Measurements from ENCODE around the gene SEZ6L2.
"Not testable (repeated sequence)": the region's sequence is repeated elsewhere in the genome, so short reads cannot be mapped to it uniquely, and the experiment has no call there.

Gene SEZ6L2

DNA sequence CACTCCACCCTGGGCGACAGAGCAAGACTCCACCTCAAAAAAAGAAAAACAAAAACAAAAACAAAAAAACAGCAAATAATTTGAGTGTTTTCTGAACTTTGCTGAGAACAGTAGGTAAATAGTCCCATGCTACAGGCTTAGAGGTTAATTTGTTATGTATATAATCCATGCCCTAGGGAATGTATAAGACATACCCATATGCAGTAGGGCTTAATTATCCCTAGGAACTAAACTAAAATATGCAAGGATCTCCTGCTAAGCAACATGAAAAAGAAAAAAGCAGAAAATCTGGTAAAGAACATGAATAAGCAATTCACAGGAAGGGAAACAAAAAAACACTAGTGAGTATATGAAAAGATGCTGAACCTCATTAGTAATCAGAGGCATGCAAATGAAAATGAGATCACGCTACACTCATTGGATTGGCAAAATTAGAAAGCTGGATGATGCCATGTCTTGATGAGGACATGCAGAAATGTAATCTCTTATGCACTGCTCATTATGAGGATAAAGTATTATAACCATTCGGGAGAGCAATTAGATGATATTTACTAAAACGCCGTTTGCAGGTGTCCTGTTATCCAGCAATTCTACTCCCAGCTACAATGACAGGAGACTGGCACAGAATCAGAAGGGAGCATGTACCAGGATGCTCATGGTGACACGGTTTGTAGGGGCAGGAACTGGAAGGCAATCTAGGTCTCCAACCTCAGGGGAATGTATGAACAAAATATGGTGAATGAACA lies 21.1 kb upstream of the SEZ6L2 start:
- H3K9me3 ChIP-seq (ENCODE audit: low read length) = peaks cover 2% of the 10 kb centered on the region
- H2AFZ ChIP-seq (ENCODE audit: low read depth, low read length) = no peak overlapping the region
- peaks cover 5% of the 10 kb centered on the region for H3K4me1 ChIP-seq (ENCODE audit: insufficient read depth, low read length)
- H3K36me3 ChIP-seq (ENCODE audit: insufficient read depth, low read length) = peaks cover 25% of the 10 kb centered on the region
- no peak overlapping the region for H3K4me3 ChIP-seq (ENCODE audit: low read length)
- no peaks in the 10 kb centered on the region for H3K27me3 ChIP-seq (ENCODE audit: insufficient read depth, low read length)

DNA sequence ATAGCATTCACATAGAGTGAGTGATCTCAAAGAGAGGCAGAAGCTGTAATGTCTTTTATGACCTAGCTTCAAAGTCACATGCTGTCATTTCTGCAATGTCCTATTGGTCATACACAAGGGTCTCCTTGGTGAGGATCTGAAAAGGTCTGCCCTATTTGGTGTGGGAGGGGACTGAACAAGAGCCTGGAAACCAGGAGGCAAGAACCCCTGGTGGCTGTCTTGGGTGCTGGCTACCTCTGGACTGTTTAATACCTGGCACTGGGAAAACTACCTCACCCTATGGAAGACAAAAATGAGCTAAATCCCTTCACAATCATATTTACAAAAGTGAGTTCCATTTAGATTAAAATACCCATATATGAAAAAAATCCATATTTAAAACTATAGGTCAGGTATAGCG lies 17.6 kb upstream of the SEZ6L2 start:
- Histone ChIP-seq H3K36me3 (ENCODE audit: insufficient read depth, low read length) (peaks cover 27% of the 10 kb centered on the region), H3K4me1 (ENCODE audit: insufficient read depth, low read length) (no peaks in the 10 kb centered on the region), H3K4me3 (ENCODE audit: low read length) (no peak overlapping the region), H3K27me3 (ENCODE audit: insufficient read depth, low read length) (no peaks in the 10 kb centered on the region), H2AFZ (ENCODE audit: low read depth, low read length) (no peak overlapping the region), H3K9me3 (ENCODE audit: low read length) (peaks cover 2% of the 10 kb centered on the region)

DNA sequence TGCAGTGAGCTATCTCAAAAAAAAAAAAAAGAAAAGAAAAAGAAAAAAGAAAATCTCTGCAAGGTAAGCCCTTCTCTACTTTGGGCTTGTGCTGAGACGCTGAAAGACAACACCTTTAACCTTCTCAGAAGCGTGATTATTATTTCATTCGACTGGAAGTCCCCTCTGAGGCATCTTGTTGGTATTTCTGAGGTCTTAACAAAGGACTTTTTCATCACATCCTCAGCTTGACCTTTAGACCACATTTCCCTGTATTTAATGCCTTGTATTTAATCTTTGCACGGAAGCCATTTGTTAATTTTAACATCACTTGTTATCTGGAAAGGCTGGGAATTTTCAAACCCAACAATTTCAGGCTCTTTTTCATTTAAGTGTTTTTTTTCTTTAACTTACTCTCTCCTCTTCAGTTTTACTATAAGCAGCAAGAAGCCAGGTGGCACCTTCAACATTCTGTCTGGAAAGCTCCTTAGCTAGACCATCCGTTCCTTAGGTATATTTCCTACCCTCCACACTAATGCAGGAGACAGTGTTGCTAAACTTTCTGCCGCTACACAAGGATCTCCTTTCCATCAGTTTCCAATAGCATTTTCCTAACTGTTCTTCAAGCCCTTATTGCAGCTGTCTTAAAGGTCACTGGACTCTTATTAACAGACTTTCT lies 16.4 kb upstream of the SEZ6L2 start:
- H3K27me3 ChIP-seq (ENCODE audit: insufficient read depth, low read length) = no peaks in the 10 kb centered on the region
- H3K4me3 ChIP-seq (ENCODE audit: low read length) = no peak overlapping the region
- H3K4me1 ChIP-seq (ENCODE audit: insufficient read depth, low read length) = no peaks in the 10 kb centered on the region
- peaks cover 23% of the 10 kb centered on the region for H3K36me3 ChIP-seq (ENCODE audit: insufficient read depth, low read length)
- H2AFZ ChIP-seq (ENCODE audit: low read depth, low read length) = no peak overlapping the region
- peaks cover 2% of the 10 kb centered on the region for H3K9me3 ChIP-seq (ENCODE audit: low read length)

DNA sequence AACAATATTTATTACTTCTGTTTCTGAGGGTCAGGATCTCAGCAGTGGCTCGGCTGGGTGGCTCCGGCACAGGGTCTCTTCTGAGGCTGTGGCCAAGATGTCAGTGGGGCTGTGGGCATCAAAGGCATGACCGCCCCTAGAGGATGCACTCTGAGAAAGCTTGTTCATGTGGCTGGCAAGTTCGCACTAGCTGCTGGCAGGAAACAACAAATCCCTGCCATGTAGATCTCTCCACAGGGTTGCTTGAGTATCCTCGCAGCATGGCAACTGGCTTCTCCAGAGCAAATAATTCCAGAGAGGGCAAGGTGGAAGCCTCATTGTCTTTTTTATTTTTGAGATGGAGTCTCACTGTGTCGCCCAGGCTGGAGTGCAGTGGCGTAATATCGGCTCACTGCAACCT lies 14.2 kb upstream of the SEZ6L2 start:
- peaks cover 12% of the 10 kb centered on the region for H3K36me3 ChIP-seq (ENCODE audit: insufficient read depth, low read length)
- H3K9me3 ChIP-seq (ENCODE audit: low read length) = peaks cover 2% of the 10 kb centered on the region
- no peaks in the 10 kb centered on the region for H3K27me3 ChIP-seq (ENCODE audit: insufficient read depth, low read length)
- no peak overlapping the region for H2AFZ ChIP-seq (ENCODE audit: low read depth, low read length)
- no peak overlapping the region for H3K4me3 ChIP-seq (ENCODE audit: low read length)
- no peaks in the 10 kb centered on the region for H3K4me1 ChIP-seq (ENCODE audit: insufficient read depth, low read length)

DNA sequence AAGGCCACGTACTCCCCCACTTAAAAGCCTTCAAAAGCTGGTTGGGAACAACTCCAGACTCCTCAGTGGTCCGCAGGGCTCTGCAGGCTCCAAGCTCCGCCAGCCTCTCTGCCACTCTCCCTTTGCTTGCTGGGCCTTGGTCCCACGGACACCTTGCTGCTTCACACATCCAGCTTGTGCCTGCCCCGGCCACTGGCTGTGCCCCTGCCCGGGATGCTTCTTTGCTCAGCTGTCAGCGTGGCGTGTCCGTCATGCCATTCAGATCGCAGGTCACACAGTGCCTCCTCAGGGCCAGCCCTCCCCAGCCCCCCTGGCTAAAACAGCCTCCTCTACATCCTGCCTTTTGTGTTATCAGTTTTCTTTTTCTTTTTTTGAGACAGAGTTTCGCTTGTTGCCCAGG lies 12.7 kb upstream of the SEZ6L2 start:
- no peak overlapping the region for H2AFZ ChIP-seq (ENCODE audit: low read depth, low read length)
- H3K4me3 ChIP-seq (ENCODE audit: low read length) = no peak overlapping the region
- H3K36me3 ChIP-seq (ENCODE audit: insufficient read depth, low read length) = peaks cover 8% of the 10 kb centered on the region

DNA sequence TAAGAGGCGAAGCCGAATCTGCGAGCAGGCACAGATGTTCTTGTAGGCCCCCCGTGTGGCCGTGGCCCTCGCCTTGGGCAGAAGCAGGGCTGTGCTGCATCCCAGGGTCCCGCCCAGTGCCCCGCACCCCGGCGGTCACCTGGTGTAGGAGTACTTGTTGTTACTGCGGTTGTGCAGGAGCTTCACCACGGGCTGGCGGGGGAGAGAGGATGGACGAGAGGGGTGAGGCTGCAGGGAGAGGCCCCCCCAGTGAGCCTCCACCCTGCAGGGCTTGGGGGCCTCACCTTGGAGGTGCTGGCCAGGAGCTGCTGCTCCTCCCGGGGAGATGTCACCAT lies 12.3 kb upstream of the SEZ6L2 start:
- Histone ChIP-seq H3K4me3 (ENCODE audit: low read length) (no peak overlapping the region), H3K27me3 (ENCODE audit: insufficient read depth, low read length) (no peaks in the 10 kb centered on the region), H2AFZ (ENCODE audit: low read depth, low read length) (no peak overlapping the region), H3K9me3 (ENCODE audit: low read length) (no peaks in the 10 kb centered on the region), H3K4me1 (ENCODE audit: insufficient read depth, low read length) (no peaks in the 10 kb centered on the region), H3K36me3 (ENCODE audit: insufficient read depth, low read length) (peaks cover 6% of the 10 kb centered on the region)

More for the DNA sequence above, 12.7 kb upstream of the SEZ6L2 start:
- Histone ChIP-seq H3K9me3 (ENCODE audit: low read length) (peaks cover 2% of the 10 kb centered on the region), H3K4me1 (ENCODE audit: insufficient read depth, low read length) (no peaks in the 10 kb centered on the region), H3K27me3 (ENCODE audit: insufficient read depth, low read length) (no peaks in the 10 kb centered on the region)

DNA sequence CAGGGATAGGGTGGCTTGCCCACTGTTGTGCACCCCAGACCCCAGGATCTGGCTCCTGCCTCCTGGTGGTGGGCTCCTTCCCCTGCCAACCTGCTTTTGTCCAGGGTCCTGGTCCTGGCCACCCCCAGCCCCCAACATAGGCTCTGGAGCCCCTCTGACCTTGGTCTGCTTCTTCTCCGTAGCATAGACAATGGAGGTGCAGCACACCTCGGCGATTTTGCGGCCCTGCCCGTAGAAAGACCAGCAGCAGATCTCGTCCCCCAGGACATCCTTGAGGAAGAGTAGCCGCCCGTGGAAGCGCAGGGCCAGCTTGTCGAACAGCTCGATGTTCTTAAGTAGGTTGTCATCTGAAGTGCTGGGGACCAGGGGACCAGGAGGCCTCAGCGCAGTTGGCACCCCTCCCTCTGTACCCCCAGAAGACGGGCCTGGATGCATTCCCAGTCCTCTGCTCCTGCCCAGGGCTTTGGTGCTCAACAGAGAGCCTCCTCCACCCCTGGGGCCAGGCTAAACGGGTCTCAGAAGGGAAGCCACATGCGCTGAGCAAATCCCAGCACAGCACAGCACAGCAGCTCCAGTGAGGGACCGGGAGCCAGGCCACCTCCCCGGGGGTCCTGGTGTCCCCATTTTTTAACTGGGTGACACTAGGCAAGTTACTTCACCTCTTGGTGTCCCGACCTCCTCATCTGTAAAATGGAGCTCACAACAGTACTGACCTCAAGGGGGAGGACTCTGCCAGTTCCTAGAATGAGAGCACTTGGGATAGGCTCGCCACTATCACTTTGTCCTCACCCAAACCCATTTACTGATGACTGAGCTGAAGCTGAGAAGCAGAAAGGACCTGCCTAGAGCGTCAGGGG lies 11.7 kb upstream of the SEZ6L2 start:
- Histone ChIP-seq H3K36me3 (ENCODE audit: insufficient read depth, low read length) (peaks cover 5% of the 10 kb centered on the region), H2AFZ (ENCODE audit: low read depth, low read length) (no peak overlapping the region), H3K9me3 (ENCODE audit: low read length) (no peaks in the 10 kb centered on the region), H3K27me3 (ENCODE audit: insufficient read depth, low read length) (no peaks in the 10 kb centered on the region), H3K4me1 (ENCODE audit: insufficient read depth, low read length) (no peaks in the 10 kb centered on the region), H3K4me3 (ENCODE audit: low read length) (no peak overlapping the region)

DNA sequence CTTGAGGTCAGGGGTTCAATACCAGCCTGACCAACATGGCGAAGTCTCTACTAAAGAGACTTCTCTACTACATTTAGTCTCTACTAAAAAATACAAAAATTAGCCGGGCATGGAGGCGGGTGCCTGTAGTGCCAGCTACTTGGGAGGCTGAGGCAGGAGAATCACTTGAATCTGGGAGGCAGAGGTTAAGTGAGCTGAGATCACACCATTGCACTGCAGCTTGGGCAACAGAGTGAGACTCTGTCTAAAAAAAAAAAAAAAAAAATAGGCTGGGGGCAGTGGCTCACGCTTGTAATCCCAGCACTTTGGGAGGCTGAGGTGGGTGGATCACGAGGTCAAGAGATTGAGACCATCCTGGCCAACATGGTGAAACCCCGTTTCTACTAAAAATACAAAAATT lies 10.5 kb upstream of the SEZ6L2 start:
- not testable (repeated sequence) for H3K4me3 ChIP-seq (ENCODE audit: low read length); H3K4me1 ChIP-seq (ENCODE audit: insufficient read depth, low read length); H3K27me3 ChIP-seq (ENCODE audit: insufficient read depth, low read length); H2AFZ ChIP-seq (ENCODE audit: low read depth, low read length); H3K36me3 ChIP-seq (ENCODE audit: insufficient read depth, low read length); H3K9me3 ChIP-seq (ENCODE audit: low read length)

DNA sequence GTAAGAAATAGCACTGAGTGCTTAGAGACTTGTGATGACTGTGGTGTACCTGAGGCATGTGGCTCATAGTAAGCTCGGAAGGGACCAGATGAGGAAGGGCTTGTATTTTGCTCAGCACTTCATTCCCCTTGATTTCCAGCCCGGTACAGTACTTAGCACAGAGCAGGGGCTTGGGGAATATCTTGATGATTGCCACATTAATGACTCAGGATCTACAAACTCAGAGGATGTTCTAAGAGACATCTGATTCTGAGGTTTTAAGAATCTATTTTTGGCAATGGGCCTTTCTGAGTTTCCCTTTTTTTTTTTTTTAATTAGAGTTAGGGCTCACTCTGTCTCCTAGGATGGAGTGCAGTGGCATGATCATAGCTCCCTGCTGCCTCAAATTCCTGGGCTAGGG lies 10.0 kb upstream of the SEZ6L2 start:
- Histone ChIP-seq H3K4me1 (ENCODE audit: insufficient read depth, low read length) (no peaks in the 10 kb centered on the region), H2AFZ (ENCODE audit: low read depth, low read length) (no peak overlapping the region), H3K27me3 (ENCODE audit: insufficient read depth, low read length) (no peaks in the 10 kb centered on the region), H3K4me3 (ENCODE audit: low read length) (no peak overlapping the region), H3K9me3 (ENCODE audit: low read length) (no peaks in the 10 kb centered on the region), H3K36me3 (ENCODE audit: insufficient read depth, low read length) (peaks cover 5% of the 10 kb centered on the region)

DNA sequence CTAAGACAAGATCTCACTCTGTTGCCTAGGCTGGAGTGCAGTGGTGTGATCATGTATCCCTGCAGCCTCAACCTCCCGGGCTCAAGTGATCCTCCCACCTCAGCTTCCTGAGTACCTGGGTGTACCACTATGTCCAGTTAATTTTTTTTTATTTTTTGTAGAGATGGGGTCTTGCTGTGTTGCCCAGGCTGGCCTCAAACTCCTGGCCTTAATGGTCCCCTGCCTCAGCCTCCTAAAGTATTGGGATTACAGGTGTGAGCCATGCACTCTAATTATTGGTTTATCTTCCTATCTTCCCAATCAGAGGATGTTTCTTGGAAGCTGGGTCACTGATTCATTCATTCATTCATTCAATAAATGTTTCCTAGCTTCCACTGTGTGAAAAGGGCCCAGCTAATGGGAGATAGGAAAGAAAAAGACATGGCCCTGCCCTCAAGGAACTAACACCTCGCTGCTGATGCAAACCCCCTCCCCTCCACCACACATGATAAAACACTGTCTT lies 9.4 kb upstream of the SEZ6L2 start:
- no peaks in the 10 kb centered on the region for H3K9me3 ChIP-seq (ENCODE audit: low read length)
- no peak overlapping the region for H3K4me3 ChIP-seq (ENCODE audit: low read length)
- peaks cover 3% of the 10 kb centered on the region for H3K36me3 ChIP-seq (ENCODE audit: insufficient read depth, low read length)
- H3K27me3 ChIP-seq (ENCODE audit: insufficient read depth, low read length) = no peaks in the 10 kb centered on the region
- no peaks in the 10 kb centered on the region for H3K4me1 ChIP-seq (ENCODE audit: insufficient read depth, low read length)
- H2AFZ ChIP-seq (ENCODE audit: low read depth, low read length) = no peak overlapping the region

DNA sequence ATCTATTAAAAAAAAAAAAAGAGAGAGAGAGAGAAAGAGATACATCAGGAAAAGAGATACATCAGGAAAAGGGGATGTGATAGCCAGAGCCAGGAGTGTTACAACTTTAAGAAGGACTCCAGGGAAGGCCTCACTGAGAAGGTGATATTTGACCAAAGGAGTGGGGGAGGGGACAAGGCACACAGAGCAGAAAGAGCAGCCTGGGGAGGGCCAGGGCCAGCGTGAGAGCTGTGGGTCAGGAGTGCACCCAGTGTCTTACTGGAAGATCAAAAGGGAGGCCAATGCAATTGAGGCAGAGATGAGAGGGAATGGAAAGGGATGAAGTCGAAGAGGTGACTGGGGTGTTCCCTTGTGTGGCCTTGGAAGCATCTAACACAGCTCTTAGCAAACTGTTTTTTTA lies 8.6 kb upstream of the SEZ6L2 start:
- Histone ChIP-seq H3K27me3 (ENCODE audit: insufficient read depth, low read length) (no peaks in the 10 kb centered on the region), H2AFZ (ENCODE audit: low read depth, low read length) (no peak overlapping the region), H3K36me3 (ENCODE audit: insufficient read depth, low read length) (peaks cover 3% of the 10 kb centered on the region), H3K9me3 (ENCODE audit: low read length) (no peaks in the 10 kb centered on the region), H3K4me1 (ENCODE audit: insufficient read depth, low read length) (no peaks in the 10 kb centered on the region), H3K4me3 (ENCODE audit: low read length) (no peak overlapping the region)

DNA sequence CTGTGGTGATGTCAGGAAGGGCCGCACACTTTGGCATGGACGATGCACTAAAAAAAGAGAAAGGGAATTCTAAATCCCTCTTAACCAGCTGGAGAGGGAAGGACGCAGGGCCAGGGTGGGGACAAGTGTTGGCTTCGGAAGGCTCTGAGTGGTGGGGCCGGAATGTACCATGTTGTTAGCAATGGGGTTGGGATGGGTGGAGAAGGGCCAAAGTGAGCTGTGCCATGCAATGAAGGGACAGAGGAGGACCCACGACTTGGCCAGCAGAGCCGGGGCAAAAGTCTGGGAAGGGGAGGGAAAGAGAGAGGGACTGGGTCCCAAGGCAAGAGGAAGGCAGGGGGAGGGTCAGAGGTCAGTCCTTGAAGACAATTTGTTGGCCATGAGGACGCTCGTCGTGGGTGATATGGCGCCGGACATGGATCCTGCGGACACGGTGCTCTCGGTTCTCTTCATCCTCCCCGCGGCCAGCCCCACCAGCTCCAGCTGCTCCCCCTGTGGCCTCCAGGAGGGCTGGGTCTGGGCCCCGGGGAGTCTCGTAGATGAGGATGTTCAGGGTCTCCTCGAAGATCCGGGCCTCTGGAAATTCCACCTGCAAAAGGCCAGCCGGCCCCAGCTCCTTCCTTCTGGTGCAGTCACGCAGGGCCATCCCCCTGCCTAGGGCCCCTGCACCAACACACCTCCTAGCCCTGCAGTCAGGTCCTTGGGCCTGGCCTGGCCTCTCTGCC lies 7.3 kb upstream of the SEZ6L2 start:
- H3K36me3 ChIP-seq (ENCODE audit: insufficient read depth, low read length) = peaks cover 3% of the 10 kb centered on the region
- no peak overlapping the region for H2AFZ ChIP-seq (ENCODE audit: low read depth, low read length)
- no peaks in the 10 kb centered on the region for H3K9me3 ChIP-seq (ENCODE audit: low read length)
- no peaks in the 10 kb centered on the region for H3K27me3 ChIP-seq (ENCODE audit: insufficient read depth, low read length)
- H3K4me1 ChIP-seq (ENCODE audit: insufficient read depth, low read length) = no peaks in the 10 kb centered on the region
- no peak overlapping the region for H3K4me3 ChIP-seq (ENCODE audit: low read length)

DNA sequence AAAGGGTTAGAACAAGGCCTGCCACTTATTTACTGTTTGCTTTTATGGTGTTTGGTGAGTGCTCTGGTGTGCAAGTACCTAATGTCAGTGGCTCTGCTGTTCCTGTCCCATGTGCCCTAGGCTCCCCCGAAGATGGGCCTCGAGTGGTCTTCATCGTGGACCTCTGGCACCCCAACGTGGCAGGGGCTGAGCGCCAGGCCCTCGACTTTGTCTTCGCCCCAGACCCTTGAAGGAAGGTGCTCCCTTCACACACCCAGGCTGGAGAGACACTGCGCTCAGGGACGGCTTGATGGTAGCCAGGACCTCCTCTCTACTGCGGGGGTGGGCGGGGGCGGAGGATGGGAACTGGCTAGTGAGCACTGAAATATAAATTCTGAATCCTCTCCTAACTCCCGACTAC lies 6.3 kb upstream of the SEZ6L2 start:
- Histone ChIP-seq H3K9me3 (ENCODE audit: low read length) (no peaks in the 10 kb centered on the region), H3K4me3 (ENCODE audit: low read length) (no peak overlapping the region), H3K27me3 (ENCODE audit: insufficient read depth, low read length) (peaks cover 2% of the 10 kb centered on the region), H3K36me3 (ENCODE audit: insufficient read depth, low read length) (peaks cover 3% of the 10 kb centered on the region), H3K4me1 (ENCODE audit: insufficient read depth, low read length) (no peaks in the 10 kb centered on the region), H2AFZ (ENCODE audit: low read depth, low read length) (no peak overlapping the region)
